GM12878 (cell line): ENCODE results near the gene KCND3. TPM values are rescaled to one million over a fixed set of nuclear protein-coding genes. Genes with fewer than 3 reads are reported as not detected.
A peak's percentile ranks its signal among the peaks of the same experiment; 100 is the strongest.

Experiments
- ATAC-seq: fragments of 200-7000 bp; cut with Tn5 transposase; 3 replicates; pipeline ENCODE4 v1.9.1; 2020; ENCODE audit warnings: mild to moderate bottlenecking, moderate library complexity
- BruUV-seq: library from RNA; stranded (reverse); fragments of 400-500 nt; replicated peaks from 2 replicates; lab custom pipeline; 2021; lab: Mats Ljungman, UMichigan
- CTCF ChIA-PET: fragments of 300-600 bp; sonication (Branson Sonifier 250); formaldehyde crosslinking; extraction: SDS; loops from one replicate; lab custom pipeline; 2021; ENCODE audit warnings: inconsistent platforms; lab: Yijun Ruan, JAX
- POLR2A ChIA-PET: fragments of 350-600 bp; formaldehyde crosslinking; extraction: SDS; loops from one replicate; lab custom pipeline; 2021; ENCODE audit warnings: inconsistent platforms; lab: Charles Lee
- RAD21 ChIA-PET: fragments of 300-600 bp; sonication (Branson Sonifier 250); formaldehyde crosslinking; loops from one replicate; lab custom pipeline; 2023; ENCODE audit warnings: antibody characterized with exemption; ENCODE audit not compliant: unreplicated experiment; lab: Charles Lee
- SMC1A ChIA-PET: fragments of 300-600 bp; sonication (Branson Sonifier 250); formaldehyde crosslinking; loops from one replicate; lab custom pipeline; 2023; ENCODE audit not compliant: unreplicated experiment, uncharacterized antibody; lab: Charles Lee
- DNase-seq: peaks from one replicate; pipeline ENCODE4 v3.0.0-alpha.2; 2011; ENCODE audit warnings: low read depth, low spot score
- FAIRE-seq: peaks from 3 replicates; lab custom pipeline; 2011; peaks lifted over from hg19 to GRCh38; lab: Jason Lieb, UNC
- H2AFZ ChIP-seq: 2 replicates; pipeline ENCODE4 v1.6.0; 2011; ENCODE audit warnings: low read depth, low read length, control low read depth; ENCODE audit not compliant: control insufficient read depth
- H3K27ac ChIP-seq: 2 replicates; pipeline ENCODE4 v1.5.1; 2011; ENCODE audit warnings: control low read depth; ENCODE audit not compliant: control insufficient read depth, insufficient read depth
- H3K27me3 ChIP-seq, 2 experiments: replicated peaks in 1 of 2; 2 replicates each; pipeline versions ENCODE4 v1.6.0 to v1.6.1; 2011; ENCODE audit warnings: low read length in 1 of 2; ENCODE audit not compliant: control insufficient read depth in 2 of 2, insufficient read depth in 2 of 2
- H3K36me3 ChIP-seq, 2 experiments: 2 replicates each; pipeline ENCODE4 v1.5.1; 2011; ENCODE audit warnings: low read length in 1 of 2; ENCODE audit not compliant: control insufficient read depth in 2 of 2, insufficient read depth in 2 of 2
- H3K4me1 ChIP-seq: 2 replicates; pipeline ENCODE4 v1.6.1; 2011; ENCODE audit warnings: mild to moderate bottlenecking, low read length, moderate library complexity, mixed read lengths; ENCODE audit not compliant: control insufficient read depth, insufficient read depth
- H3K4me2 ChIP-seq: 2 replicates; pipeline ENCODE4 v1.6.0; 2011; ENCODE audit warnings: control low read depth; ENCODE audit not compliant: control insufficient read depth, insufficient read depth
- H3K4me3 ChIP-seq: fragments of 200-600 bp; sonication (generic); 2 replicates; pipeline ENCODE4 v1.5.1; 2016
- H3K79me2 ChIP-seq: 2 replicates; pipeline ENCODE4 v1.6.0; 2011; ENCODE audit warnings: low read length; ENCODE audit not compliant: control insufficient read depth, insufficient read depth
- H3K9ac ChIP-seq: 2 replicates; pipeline ENCODE4 v1.8.0; 2011; ENCODE audit warnings: low read length, control low read depth, mixed read lengths; ENCODE audit not compliant: control insufficient read depth, insufficient read depth
- H3K9me3 ChIP-seq: replicated peaks from 3 replicates; pipeline ENCODE4 v1.5.1; 2011; ENCODE audit warnings: mild to moderate bottlenecking, low read length; ENCODE audit not compliant: control insufficient read depth, insufficient read depth
- H4K20me1 ChIP-seq: 2 replicates; pipeline ENCODE4 v1.6.0; 2011; ENCODE audit not compliant: control insufficient read depth, insufficient read depth
- ATF2 ChIP-seq: IDR thresholded peaks from 2 replicates; pipeline ENCODE4 v1.6.1; 2012; ENCODE audit warnings: low read length, inconsistent platforms
- ATF7 ChIP-seq: fragments of 450-650 bp; IDR thresholded peaks from 2 replicates; pipeline ENCODE4 v1.6.1; 2016; ENCODE audit warnings: low read depth, mild to moderate bottlenecking
- CEBPB ChIP-seq, 2 experiments: fragments of 150-350 bp in 1 of 2; IDR thresholded peaks; 2 replicates each; pipeline ENCODE4 v1.6.1; 2012 to 2014; ENCODE audit warnings: low read depth in 2 of 2, low read length in 2 of 2, borderline replicate concordance in 1 of 2, inconsistent platforms in 1 of 2
- CHD1 ChIP-seq: IDR thresholded peaks from 2 replicates; pipeline ENCODE4 v1.6.1; 2012; ENCODE audit warnings: low read depth, low read length, improper control_type of control experiment
- EED ChIP-seq: sonication (generic); IDR thresholded peaks from 2 replicates; pipeline ENCODE4 v1.6.1; 2016; ENCODE audit warnings: antibody characterized with exemption, low read depth
- EP300 ChIP-seq, 2 experiments: fragments of 150-350 bp in 1 of 2; IDR thresholded peaks; 2 replicates each; pipeline ENCODE4 v1.6.1; 2011 to 2012; ENCODE audit warnings: low read depth in 2 of 2, low read length in 2 of 2, borderline replicate concordance in 1 of 2, improper control_type of control experiment in 1 of 2, inconsistent platforms in 1 of 2; ENCODE audit not compliant: control insufficient read depth in 1 of 2
- MAX ChIP-seq: IDR thresholded peaks from 2 replicates; pipeline ENCODE4 v1.6.1; 2012; ENCODE audit warnings: low read depth, low read length, improper control_type of control experiment
- MTA2 ChIP-seq: fragments of 450-650 bp; IDR thresholded peaks from 2 replicates; pipeline ENCODE4 v1.6.1; 2016; ENCODE audit warnings: low read depth, mild to moderate bottlenecking, moderate library complexity
- MYB ChIP-seq: fragments of 150-350 bp; IDR thresholded peaks from 2 replicates; pipeline ENCODE4 v1.6.1; 2014; ENCODE audit warnings: mild to moderate bottlenecking, low read depth, low read length, borderline replicate concordance
- NFIC ChIP-seq: IDR thresholded peaks from 2 replicates; pipeline ENCODE4 v1.6.1; 2012; ENCODE audit warnings: low read depth, mild to moderate bottlenecking, inconsistent platforms, low read length, moderate library complexity
- RAD21 ChIP-seq: IDR thresholded peaks from 2 replicates; pipeline ENCODE4 v1.6.1; 2011; ENCODE audit warnings: mild to moderate bottlenecking, low read depth, low read length, moderate library complexity; ENCODE audit not compliant: insufficient read depth
- SPI1 ChIP-seq: IDR thresholded peaks from 2 replicates; pipeline ENCODE4 v1.6.1; 2011; ENCODE audit warnings: low read depth, mild to moderate bottlenecking, low read length, moderate library complexity, borderline replicate concordance; ENCODE audit not compliant: insufficient read depth
- SREBF2 ChIP-seq: IDR thresholded peaks from 2 replicates; pipeline ENCODE4 v1.6.1; 2012; ENCODE audit warnings: mild to moderate bottlenecking, low read length
- ZSCAN29 ChIP-seq: fragments of 450-650 bp; IDR thresholded peaks from 2 replicates; pipeline ENCODE4 v1.6.1; 2017; ENCODE audit warnings: mild to moderate bottlenecking, moderate library complexity
- WGBS: methylation state at CpG from one replicate; pipeline ENCODE4 v1.1.6; 2016; ENCODE audit warnings: low lambda C conversion rate; ENCODE audit not compliant: insufficient replicate concordance, insufficient coverage; ENCODE audit errors: missing lambda C conversion rate; 5-methylcytosine and 5-hydroxymethylcytosine counted together
- in situ Hi-C: fragments of 300-500 bp; cut with MboI; formaldehyde crosslinking; loops from 9 replicates; pipeline ENCODE4 v1.14.3; 2018; ENCODE audit warnings: mixed read lengths
- intact Hi-C: fragments of 100-400 bp; cut with micrococcal nuclease; formaldehyde crosslinking; loops from one replicate; pipeline ENCODE4 v1.14.2; 2022; ENCODE audit not compliant: unreplicated experiment
- polyA plus RNA-seq, 11 experiments: library from polyadenylated mRNA; depleted of rRNA in 4 of 11; unstranded in 6 of 11; stranded (reverse) in 5 of 11; fragments of >200 nt; fragmentation: Nextera tagmentation in 4 of 11; fragmentation: Illumina TruSeq in 1 of 11; extraction: Ambion mirVana in 4 of 11; extraction: Trizol in 1 of 11; gene quantifications; 1 replicate in 1 of 11; 2 replicates in 10 of 11; pipeline versions ENCODE4 v1.2.1 to v1.2.3, GENCODE V29; 2011 to 2016; ENCODE audit warnings: inconsistent platforms in 2 of 11, missing spikeins in 2 of 11, low read depth in 1 of 11
- total RNA-seq, 4 experiments: library from RNA; depleted of rRNA in 3 of 4; stranded (reverse); fragments of >200 nt in 3 of 4; fragmentation: Illumina TruSeq in 1 of 4; extraction: Trizol in 1 of 4; gene quantifications; 2 replicates each; pipeline versions ENCODE4 v1.2.1 to v1.2.3, GENCODE V29; 2013 to 2021
- TF ChIP-seq, protein P1 (sequence below): IDR thresholded peaks from 2 replicates; pipeline ENCODE4 v1.6.1; 2012; ENCODE audit warnings: mild to moderate bottlenecking, low read depth, low read length

The KCND3 gene
- total and polyA plus RNA-seq, 10 of the 15 experiments (the other 5 are each of a cell fraction or from before 2014, with no cell fraction given) = 0.02 TPM; not detected in 9

- ChIA-PET RAD21 (interaction anchor here (0.7 to 3.9 kb wide), 14 partner anchors 10 to 231 kb away, joined by 3 to 26 read pairs (median 4); no protein-coding TSS in a partner anchor), POLR2A (interaction anchor here (0.6 to 2.2 kb wide), 7 partner anchors 14 to 230 kb away, joined by 3 to 6 read pairs (median 3); partner anchors contain the start of gene RAP1A), CTCF (interaction anchor here (0.8 to 12.7 kb wide), 10 partner anchors 9 to 256 kb away, joined by 3 to 135 read pairs (median 10); no protein-coding TSS in a partner anchor), SMC1A (interaction anchor here (0.6 to 4.8 kb wide), 11 partner anchors 9 to 229 kb away, joined by 3 to 31 read pairs (median 5); no protein-coding TSS in a partner anchor)
- FAIRE-seq (no peak), DNase-seq (no peak), ATAC-seq (no peak)
- Histone ChIP-seq H3K4me2 (peak overlapping the region; percentile 100), H4K20me1 (no peaks in the 10 kb centered on the region), H3K36me3 (no peaks in the 10 kb centered on the region), H3K9me3 (no peaks in the 10 kb centered on the region), H3K4me1 (peaks cover 11% of the 10 kb centered on the region), H2AFZ (no peak overlapping the region; the same call in 1 of the 2 replicates), H3K27ac (no peak overlapping the region), H3K27me3 (peaks cover 0 to 6% of the 10 kb centered on the region in 2 experiments; a peak in 2 of 4 replicates), H3K79me2 (no peaks in the 10 kb centered on the region), H3K4me3 (peak overlapping the region; percentile 86), H3K9ac (no peak overlapping the region; the same call in 1 of the 2 replicates)
- WGBS = 20% methylated on average over 6 of the region's 9 CpGs
- TF ChIP-seq ATF2 (no peak), NFIC (no peak), SREBF2 (no peak), MTA2 (no peak), EP300 (IDR thresholded peaks at IDR 0.05; ENCODE audit: borderline replicate concordance in 1 of 2, control insufficient read depth in 1 of 2, low read depth in 2 of 2, low read length in 2 of 2) (no peak), SPI1 (no peak), RAD21 (no peak), EED (no peak), ZSCAN29 (no peak), MAX (no peak), MYB (no peak), CHD1 (no peak), ATF7 (no peak), CEBPB (IDR thresholded peaks at IDR 0.05; ENCODE audit: borderline replicate concordance in 1 of 2, low read depth in 2 of 2, low read length in 2 of 2) (no peak)
- TF ChIP-seq, protein P1, sequence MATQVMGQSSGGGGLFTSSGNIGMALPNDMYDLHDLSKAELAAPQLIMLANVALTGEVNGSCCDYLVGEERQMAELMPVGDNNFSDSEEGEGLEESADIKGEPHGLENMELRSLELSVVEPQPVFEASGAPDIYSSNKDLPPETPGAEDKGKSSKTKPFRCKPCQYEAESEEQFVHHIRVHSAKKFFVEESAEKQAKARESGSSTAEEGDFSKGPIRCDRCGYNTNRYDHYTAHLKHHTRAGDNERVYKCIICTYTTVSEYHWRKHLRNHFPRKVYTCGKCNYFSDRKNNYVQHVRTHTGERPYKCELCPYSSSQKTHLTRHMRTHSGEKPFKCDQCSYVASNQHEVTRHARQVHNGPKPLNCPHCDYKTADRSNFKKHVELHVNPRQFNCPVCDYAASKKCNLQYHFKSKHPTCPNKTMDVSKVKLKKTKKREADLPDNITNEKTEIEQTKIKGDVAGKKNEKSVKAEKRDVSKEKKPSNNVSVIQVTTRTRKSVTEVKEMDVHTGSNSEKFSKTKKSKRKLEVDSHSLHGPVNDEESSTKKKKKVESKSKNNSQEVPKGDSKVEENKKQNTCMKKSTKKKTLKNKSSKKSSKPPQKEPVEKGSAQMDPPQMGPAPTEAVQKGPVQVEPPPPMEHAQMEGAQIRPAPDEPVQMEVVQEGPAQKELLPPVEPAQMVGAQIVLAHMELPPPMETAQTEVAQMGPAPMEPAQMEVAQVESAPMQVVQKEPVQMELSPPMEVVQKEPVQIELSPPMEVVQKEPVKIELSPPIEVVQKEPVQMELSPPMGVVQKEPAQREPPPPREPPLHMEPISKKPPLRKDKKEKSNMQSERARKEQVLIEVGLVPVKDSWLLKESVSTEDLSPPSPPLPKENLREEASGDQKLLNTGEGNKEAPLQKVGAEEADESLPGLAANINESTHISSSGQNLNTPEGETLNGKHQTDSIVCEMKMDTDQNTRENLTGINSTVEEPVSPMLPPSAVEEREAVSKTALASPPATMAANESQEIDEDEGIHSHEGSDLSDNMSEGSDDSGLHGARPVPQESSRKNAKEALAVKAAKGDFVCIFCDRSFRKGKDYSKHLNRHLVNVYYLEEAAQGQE = no peak
- in situ Hi-C loops = no loop called here
- no TSS peak for BruUV-seq
- intact Hi-C loops = no loop called here
Observed at GRCh38 chr1:111738133-111738435, 251.4 kb downstream of the KCND3 start.
